ENCODE results near the gene TRAP1.
"Not testable (repeated sequence)": the region's sequence is repeated elsewhere in the genome, so short reads cannot be mapped to it uniquely, and the experiment has no call there.

The TRAP1 gene

DNA sequence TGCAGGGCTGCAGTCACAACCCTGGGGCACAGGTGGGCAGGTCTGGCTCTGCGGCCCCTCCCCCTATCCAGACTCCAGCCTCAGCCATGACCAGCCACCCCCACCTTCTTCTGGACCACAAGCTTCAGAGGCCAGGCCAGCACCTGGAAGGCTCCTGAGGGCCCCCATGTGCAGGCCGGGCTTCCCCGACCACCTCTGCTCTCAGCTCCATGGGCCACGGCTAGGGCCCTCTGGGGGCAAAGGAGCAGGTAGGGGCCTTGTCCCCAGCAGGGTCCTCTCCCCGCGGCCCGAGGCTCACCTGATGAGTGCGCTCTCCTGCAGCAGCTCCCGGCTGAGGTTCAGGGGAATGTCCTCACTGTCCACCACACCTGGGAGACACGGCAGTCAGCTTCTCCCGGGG lies 45.9 kb downstream of the TRAP1 start:
- no peak for DNase-seq

DNA sequence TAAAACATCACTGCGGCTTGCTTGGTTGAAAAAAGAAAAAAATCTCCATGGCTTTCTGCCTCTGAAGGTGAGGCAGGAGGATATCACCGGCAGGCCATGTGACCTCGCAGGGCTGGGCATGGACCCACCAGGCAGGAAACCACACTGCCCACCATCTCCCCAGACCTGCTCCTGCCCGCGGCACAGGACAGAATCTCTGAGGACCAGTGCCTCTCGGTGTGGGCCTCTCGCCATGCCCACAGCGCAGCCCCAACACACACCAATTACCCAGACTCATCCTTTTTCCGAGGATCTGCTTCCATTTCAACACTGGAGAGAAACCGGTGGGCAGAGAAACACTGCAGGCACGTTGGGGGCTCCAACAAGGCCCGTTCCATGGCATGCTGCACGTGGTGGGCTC lies 46.6 kb downstream of the TRAP1 start:
- DNase-seq: no peak

DNA sequence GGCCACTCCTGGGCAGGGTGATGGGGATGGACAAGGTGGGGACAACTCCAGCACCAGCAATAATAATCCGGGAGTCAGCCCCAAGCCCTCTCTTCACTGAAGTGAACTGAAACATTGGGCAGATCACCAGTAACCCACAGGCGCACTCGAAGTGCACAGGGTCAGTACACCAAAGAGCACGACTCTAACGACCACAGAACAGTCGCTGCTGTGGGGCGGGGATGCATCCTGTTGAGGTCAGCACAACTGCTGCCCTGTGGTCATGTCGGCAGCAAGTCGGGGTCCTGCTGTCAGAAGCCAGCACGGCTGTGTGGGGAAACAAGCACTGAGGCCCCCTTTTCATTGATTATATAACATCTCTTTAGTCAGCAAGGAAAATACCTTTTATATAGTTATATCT lies 48.2 kb downstream of the TRAP1 start:
- no peak for DNase-seq

DNA sequence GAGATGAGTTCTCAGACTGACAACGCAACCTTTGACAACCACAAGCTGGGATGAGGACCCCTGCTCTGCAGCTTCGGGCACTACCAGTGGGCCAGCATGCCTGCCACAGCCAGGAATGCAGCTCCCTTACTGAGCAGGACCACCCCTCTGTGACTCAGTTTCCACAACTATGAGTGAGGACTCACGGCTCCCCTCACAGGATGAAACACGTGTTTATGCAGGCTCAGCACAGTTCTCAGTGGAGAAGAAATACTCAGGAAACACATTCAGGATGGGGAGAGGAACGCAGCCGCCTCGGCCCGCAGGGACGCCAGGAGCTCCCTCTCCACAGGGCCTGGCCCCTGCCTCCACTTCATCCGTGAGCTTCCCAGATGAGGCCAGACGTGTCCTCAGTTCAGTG lies 48.7 kb downstream of the TRAP1 start:
- DNase-seq: no peak

DNA sequence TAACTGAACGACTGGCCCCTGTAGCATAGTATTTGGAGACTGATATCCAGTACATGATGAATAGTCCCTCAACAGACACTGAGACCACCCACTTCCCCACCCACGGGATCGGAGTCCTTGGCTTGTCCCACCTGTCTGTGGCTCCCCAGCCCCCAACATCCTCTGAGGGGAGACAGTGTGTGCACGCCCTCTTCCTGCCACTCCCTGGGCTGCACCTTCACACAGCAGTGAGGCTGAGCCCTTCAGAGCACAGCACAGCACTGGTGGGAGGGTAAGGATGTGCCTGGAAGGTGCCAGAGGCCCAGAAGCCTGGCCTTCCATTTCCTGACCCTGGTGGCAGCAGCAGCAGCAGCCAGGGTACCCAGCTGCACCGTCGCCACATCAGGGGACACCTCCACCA lies 51.8 kb downstream of the TRAP1 start:
- DNase-seq: no peak

DNA sequence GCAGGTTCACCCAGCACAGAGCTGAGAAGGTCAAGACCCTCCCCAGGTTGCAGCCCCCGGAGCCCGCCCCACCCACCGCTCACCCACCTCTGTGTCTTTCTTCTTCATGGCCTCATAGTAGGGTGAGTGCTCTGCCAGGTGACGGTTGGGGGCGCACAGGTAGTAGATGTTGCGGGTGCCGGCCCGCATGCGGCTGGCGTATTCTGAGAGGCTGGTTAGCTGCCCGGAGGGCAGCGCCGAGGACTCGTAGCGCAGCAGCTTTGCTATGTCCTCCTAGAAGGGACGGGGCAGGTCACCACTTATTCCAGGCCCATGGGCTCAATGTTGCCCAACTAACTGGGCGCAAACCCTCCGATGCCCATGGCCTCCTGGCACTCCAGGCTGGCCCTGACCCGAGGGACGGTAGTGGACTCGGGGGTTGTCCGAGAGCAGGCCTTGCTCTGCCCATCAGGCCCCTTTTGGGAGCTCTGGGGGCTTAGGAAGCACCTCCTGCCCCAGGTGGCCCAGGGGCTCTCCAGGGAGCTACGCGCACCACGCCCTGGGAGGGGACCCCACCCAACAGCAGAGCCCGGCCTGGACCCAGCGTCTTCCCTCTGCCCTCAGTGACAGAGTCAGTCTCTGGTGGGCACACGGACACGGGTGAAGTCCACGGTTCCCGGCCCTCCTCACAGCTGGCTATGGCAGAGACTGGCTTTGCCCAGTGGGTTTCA lies 53.0 kb downstream of the TRAP1 start:
- no peak for DNase-seq

DNA sequence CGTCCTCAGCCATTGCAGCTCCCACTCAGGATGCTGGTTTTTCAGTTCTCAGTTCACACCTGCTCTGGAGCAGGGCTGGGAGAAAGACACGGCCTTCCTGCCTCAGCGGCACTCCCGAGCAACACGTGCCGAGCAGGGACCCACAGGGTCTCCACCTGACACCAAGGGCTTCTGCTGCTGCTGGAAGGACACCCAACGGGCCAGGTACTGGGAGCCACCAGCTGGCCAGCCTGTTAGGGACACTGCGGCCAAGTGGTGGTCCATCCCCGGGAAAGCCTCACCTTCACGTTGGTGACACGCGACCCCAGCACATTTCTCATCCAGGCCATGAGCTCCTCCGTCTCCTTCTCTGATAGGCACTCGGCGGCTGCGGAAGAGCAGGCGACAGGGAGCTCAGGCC lies 54.7 kb downstream of the TRAP1 start:
- no peak for DNase-seq

DNA sequence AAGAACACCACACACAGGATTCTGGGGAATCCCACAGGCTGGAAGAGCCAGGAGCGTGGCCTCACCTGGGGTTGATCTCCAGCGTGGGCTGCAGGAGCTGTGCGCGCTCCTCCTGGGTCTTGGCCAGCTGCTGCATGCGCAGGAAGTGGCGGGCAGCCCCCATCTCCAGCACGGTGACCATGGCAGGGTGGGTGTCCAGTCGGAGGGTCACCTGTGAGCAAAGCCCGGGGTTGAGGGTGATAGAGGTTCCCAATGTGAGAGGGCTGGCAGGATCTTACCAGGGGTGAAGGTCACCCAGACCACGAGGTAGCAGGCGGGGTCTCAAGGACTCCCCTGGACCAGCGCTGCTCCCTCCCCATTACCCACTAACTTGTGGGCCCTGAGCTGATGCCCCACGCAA lies 55.4 kb downstream of the TRAP1 start:
- no peak for DNase-seq

DNA sequence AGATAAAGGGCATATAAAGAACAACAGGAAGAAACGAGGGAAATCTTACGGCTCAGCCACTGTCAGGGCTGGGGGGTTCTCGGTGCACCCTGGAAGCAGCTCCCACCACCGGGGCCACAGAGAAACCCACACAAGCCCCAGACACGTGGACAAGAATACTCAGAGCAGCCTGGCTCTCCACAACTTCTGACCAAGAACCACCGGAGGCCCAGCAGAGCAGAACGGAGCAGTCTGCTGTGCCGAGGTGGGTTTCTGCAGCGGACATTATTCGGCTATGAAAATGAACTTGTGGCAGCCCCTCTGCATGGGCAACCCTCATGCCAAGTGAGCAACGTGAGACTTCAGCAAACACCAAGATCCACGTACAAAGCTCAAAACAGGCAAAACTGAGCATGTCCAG lies 56.0 kb downstream of the TRAP1 start:
- no peak for DNase-seq

DNA sequence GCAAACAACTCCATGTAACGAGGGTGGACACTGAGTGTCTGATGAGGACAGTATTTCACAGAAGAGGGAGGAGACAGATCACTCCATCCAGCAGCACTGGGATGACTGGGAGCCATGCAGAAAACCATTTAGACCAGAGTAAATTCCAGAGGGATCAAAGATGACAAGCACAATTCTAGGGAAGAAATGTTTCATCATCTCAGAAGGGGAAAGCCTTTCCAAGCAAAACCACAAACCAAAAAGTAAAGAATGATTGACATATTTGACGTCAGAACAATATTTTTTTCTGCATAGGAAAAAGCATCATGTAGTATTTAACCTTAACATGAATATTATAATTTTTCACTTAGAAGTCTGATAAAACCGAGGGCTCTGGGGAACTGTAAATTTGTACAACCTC lies 58.1 kb downstream of the TRAP1 start:
- DNase-seq: no peak

DNA sequence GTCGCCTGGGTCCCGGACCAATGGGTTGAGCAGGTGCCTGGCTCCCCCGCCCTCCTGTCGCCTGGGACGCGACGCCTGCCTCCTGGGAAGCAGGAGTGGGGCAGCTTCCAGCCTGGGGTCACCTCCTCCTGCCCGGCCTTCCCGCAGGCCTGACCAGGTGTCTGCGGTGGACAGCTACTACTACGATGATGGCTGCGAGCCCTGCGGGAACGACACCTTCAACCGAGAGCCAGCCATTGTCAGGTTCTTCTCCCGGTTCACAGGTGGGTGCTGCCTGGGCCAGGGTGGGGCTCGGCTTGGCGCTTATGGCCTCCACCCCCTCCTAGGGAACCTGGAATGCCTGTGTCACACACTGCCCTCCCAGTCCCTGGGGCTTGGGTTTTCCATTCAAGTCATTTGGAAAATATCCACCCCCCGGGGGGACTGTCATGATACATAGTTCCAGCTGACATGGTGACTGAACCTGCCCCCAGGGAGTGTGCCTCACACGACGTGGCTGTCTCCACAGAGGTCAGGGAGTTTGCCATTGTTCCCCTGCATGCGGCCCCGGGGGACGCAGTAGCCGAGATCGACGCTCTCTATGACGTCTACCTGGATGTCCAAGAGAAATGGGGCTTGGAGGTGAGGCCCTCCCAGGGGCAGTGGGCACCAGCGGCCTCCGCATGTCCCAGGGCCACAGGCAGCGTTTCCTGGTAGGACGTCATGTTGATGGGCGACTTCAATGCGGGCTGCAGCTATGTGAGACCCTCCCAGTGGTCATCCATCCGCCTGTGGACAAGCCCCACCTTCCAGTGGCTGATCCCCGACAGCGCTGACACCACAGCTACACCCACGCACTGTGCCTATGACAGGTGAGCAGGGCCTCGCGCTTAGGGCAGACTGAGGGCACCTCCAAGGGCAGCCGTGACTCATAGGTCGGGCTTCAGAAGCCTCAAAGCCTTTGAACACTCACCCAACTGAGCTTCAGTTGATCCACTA lies 60.5 kb downstream of the TRAP1 start:
- DNase-seq: no peak

DNA sequence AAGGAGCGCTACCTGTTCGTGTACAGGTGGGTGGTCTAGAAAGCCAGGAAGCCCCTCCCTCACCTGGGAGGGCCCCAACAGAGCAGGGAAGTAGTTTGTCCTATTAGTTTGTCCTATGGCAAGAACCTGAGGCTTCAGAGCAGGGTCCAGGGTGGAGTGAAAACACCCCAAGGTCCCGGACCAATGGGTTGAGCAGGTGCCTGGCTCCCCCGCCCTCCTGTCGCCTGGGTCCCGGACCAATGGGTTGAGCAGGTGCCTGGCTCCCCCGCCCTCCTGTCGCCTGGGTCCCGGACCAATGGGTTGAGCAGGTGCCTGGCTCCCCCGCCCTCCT lies 61.2 kb downstream of the TRAP1 start:
- DNase-seq: not testable (repeated sequence)

DNA sequence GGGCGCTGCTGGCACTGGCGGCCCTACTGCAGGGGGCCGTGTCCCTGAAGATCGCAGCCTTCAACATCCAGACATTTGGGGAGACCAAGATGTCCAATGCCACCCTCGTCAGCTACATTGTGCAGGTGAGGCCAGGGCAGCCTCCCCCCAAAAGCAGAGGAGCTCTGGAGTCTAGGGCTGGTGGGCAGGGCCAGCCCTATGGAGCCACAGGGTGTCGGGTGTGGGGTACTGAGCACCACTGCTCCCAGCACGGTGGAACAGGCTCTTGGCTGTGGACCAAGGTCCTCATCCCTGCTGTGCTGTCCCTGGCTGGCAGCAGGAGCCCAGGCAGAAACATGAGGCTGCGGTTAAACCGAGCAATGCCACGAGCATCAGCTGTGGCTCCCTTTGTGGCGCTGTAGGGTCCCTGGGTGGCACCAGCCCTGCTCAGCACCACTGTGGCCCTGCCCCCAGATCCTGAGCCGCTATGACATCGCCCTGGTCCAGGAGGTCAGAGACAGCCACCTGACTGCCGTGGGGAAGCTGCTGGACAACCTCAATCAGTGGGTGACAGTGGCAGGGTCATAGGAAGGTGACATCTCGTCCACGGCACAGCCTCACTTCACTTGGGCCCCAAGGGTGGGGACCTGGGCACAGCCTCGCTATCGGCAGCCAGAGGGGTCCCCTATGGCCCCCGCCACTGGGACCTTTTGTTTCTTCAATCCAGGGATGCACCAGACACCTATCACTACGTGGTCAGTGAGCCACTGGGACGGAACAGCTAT lies 61.7 kb downstream of the TRAP1 start:
- DNase-seq: no peak

DNA sequence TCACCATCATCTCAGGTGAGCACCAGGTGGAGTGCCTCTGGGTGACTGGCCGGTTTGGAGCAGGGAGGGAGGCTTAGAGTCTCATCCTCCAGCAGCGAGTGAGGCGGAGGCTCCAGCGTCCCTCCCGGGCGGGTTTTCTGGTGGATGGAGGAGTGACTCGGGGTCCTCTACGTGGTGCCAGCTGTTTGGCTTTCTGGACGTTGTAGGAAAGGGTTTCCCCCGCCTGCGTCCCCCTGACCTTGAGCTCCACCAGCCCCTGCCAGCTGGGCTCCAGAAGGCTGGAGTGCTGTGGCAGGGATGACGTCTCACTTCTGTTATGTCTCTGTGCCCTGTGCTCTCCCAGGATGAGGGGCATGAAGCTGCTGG lies 62.3 kb downstream of the TRAP1 start:
- no peak for DNase-seq

DNA sequence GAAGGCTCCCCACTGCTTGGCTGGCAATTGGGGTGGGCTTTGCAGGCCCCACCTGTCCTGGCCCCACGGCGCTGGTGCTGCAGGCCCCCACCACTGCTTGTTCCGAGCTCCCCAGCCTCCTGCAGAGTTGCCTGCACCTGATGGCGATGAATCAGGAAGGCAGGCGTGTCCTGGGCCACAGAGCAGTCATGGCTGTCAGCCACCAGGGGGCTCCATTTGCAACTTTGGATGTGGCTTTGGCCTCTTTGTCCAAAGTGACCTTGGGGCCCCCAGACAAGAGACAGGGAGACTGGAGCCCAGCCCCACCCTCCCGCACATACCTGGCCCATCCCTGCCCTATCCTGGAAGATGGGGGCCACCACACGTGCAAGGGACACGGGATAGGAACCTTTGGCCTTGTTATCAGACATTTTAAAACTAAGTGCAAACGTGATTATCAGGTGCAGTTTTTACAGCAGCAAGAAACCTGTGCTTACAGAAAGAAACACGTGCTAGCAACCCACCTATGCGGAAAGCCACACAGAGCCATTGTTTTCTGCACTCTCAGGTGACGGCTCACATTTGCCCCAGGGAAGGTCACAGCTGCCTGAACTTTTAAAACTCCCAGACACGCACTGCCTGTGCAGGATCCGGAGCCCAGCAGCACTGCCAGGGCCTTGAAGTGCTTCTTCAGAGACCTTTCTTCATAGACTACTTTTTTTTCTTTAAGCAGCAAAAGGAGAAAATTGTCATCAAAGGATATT lies 62.9 kb downstream of the TRAP1 start, which contains the start of gene DNASE1:
Gene DNASE1 (plus strand): TSS at position 443 of the 743 bp plus-strand sequence. CDS start 683 bp downstream, outside the sequence.
- DNase-seq: peak; percentile 70 to 75

DNA sequence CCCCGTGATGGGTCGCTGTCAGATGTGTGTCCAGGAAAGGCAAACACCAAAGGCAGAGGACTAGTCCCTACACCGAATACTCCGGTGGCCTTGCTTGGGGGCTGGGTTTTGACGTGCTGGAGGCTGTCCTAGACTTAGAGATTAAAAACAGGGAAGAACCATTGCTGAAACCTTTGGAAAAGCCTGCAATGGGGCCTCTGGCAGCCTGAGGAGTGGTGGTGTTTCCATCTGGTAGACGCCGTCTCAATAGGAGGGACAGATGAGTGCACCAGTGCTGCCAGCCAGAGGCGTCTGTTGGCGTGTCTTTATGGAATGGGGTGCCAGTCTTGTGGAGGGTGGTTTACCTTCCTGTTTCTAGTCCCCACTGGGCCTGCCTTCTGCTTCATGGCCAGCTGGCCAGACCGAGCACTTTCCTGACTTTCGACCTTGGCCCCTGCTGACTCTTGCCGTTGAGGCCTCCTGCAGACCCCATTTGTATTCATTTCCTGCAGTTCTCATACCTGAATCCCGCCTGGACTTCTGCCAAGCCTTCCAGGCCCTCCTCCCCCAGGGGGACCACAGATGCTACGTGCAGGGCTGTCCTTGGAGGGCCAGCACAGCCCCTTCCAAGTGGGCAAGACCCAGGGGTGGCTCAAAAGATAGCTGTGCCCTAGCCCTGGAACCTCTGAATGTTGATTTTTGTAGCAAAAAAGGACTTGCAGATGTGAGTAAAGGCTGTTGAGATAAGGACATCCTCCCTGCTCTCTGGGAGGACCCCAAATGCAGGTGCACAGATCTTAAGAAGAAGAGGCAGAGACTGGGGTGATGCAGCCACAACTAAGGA lies 64.7 kb downstream of the TRAP1 start:
- no peak for DNase-seq

DNA sequence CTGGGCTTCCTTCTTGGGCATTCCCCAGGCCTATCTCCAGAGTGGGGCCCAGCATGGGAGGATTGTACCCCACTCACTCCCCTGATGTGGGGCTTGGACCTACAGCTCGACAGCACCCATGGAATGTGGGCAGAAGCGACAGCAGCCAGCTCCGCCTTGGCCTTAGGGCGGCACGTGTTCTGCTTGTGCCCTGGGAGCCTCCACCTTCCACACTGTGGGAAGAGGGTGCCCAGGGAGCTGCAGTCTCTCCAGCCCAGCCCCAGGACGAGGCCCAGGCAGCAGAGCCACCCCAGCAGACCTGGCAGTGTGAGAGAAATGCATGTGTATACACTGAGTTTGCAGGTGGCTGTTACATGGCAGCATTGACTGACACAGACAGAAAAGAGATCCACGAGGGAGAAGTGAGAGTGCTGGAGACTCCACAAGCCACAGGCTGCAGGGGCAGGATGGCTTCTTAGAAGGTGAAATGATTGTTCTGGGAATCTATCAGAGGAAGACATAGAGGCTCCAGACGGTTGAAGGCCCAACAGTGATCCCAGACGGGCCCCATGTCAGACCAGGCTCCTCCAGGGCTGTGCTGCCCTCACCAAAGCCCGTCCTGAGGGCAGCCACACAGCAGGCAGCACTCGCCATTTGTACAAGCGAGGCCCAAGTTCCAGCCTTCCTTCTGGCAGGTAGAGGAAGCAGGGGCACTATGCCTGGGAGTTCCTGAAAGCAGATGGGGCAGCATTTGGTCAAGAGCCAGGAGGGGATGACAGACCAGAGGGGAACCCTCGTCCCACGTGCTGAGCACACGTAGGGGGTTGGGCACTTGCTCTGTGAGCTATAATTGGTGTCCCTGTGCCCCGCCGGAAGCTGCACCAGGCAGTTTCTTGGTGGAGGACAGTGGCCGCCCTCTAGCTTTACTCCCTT lies 65.6 kb downstream of the TRAP1 start:
- no peak for DNase-seq

DNA sequence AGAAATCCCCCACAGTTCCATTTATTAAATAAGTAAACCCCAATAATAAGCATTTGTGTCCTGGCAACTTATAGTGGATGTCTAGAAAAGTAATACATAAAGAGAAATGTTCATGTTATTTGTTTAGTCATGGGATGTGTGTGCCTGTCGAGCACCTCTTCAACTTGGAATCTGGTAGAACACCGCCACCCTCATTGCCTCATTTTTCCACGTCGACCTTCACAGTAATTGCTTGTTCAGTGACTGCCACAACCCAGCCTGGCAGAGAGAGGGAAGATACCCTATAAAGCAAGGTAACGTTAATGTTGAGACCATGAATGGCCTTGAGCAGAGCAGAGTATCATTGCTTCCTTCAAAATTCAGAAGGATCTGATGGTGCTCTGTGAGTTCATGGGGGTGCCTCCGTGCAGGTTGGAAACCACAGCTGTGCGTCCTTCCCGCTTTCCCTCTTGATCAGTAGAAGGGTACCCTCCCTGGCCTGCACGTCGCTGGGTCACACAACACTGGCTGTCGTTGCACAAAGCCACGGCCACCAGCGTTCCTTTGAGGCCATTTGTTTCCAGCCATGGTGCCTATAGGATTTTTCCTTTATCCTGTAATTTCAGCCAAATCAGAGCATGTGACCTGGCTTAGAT lies 66.6 kb downstream of the TRAP1 start:
- no peak for DNase-seq

DNA sequence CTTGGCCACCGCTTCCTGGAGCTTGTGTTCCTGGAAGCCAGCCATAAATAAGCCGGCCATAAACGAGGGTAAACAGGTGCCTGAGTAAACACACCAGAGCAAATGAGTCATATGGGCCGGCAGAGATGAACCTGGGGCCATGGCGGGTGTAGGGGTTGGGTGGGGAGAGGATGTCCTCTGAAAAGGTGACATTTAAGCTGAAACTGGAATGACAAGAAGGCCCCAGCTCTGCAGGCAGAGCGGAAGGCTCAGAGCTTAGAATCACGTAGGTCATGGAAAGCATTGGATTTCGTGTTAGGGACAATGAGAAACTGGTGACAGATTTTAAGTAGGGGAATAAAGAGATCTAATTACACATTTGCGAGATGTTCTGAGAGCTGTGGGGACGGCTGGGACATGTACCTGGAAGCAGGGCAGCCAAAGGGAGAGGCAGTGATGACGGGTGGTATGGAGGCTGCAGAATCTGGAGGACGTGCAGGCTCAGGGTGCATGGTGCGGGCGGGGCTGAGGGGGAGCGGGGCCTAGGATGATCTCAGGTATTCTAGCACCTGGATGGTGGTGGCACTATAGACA lies 70.9 kb downstream of the TRAP1 start:
- DNase-seq: peak in 1 of 2 experiments; percentile 7
